Brain pericyte (primary cell): ENCODE results near the gene MT1M.
A peak's percentile ranks its signal among the peaks of the same experiment; 100 is the strongest.
"Not testable (repeated sequence)": the region's sequence is repeated elsewhere in the genome, so short reads cannot be mapped to it uniquely, and the experiment has no call there.

ENCODE experiments used
- DNase-seq: peaks from one replicate; pipeline ENCODE4 v3.0.0-alpha.2; 2012; ENCODE audit warnings: low read depth, low spot score

Gene MT1M

GRCh38 chr16:56632156-56632847, at the start of gene MT1M:
MT1M (plus strand) TSS chr16:56632659; CDS start chr16:56632732, 73 bp downstream.
- no peak for DNase-seq

- DNase-seq = not testable (repeated sequence)
Observed at GRCh38 chr16:56582911-56583310, 49.5 kb upstream of the MT1M start.

GRCh38 chr16:56583351-56584168, 48.9 kb upstream of the MT1M start:
- DNase-seq = no peak

GRCh38 chr16:56584276-56584675, 48.2 kb upstream of the MT1M start:
- no peak for DNase-seq

GRCh38 chr16:56588781-56589140, 43.7 kb upstream of the MT1M start:
- DNase-seq = no peak

- DNase-seq = no peak
Observed at GRCh38 chr16:56589141-56590039, 43.1 kb upstream of the MT1M start, which contains the start of gene MT3. MT3 (plus strand) TSS chr16:56589528; CDS start chr16:56589591, 63 bp downstream.

- no peak for DNase-seq
Observed at GRCh38 chr16:56591377-56592060, 40.9 kb upstream of the MT1M start.

- DNase-seq = no peak
Observed at GRCh38 chr16:56593573-56594291, 38.7 kb upstream of the MT1M start.

- DNase-seq = no peak
Observed at GRCh38 chr16:56594292-56594619, 38.2 kb upstream of the MT1M start.

GRCh38 chr16:56600398-56600999, 32.0 kb upstream of the MT1M start:
- no peak for DNase-seq

- no peak for DNase-seq
Observed at GRCh38 chr16:56601325-56601724, 31.1 kb upstream of the MT1M start.

- DNase-seq = no peak
Observed at GRCh38 chr16:56603589-56603988, 28.9 kb upstream of the MT1M start.

GRCh38 chr16:56604966-56605365, 27.5 kb upstream of the MT1M start:
- no peak for DNase-seq

- DNase-seq = no peak
Observed at GRCh38 chr16:56605475-56605874, 27.0 kb upstream of the MT1M start.

- no peak for DNase-seq
Observed at GRCh38 chr16:56606071-56606475, 26.4 kb upstream of the MT1M start.

GRCh38 chr16:56606476-56607108, 25.9 kb upstream of the MT1M start:
- DNase-seq = no peak

GRCh38 chr16:56607109-56607618, 25.3 kb upstream of the MT1M start:
- DNase-seq = no peak

GRCh38 chr16:56607675-56608042, 24.8 kb upstream of the MT1M start:
- no peak for DNase-seq

- DNase-seq = peak; percentile 77
Observed at GRCh38 chr16:56608043-56608875, 24.2 kb upstream of the MT1M start, which contains the start of gene MT2A. MT2A (plus strand) TSS chr16:56608584; CDS start chr16:56608656, 72 bp downstream.
